Nephron (organoid): ENCODE data around the gene DUS1L.

ENCODE experiments used
- H3K27ac Mint-ChIP-seq, 3 experiments: 2 replicates each; pipeline ENCODE4 v1.8.0; 2020; ENCODE audit warnings: mixed read lengths in 3 of 3, mild to moderate bottlenecking in 2 of 3, moderate library complexity in 1 of 3
- H3K27me3 Mint-ChIP-seq: 2 replicates; pipeline ENCODE4 v1.8.0; 2021; ENCODE audit warnings: low read depth, mild to moderate bottlenecking, moderate library complexity, mixed read lengths
- H3K36me3 Mint-ChIP-seq: 2 replicates; pipeline ENCODE4 v1.8.0; 2020; ENCODE audit warnings: low read depth, mixed read lengths
- H3K4me1 Mint-ChIP-seq: 2 replicates; pipeline ENCODE4 v1.8.0; 2020; ENCODE audit warnings: mixed read lengths
- H3K4me3 Mint-ChIP-seq, 3 experiments: 2 replicates each; pipeline ENCODE4 v1.8.0; 2020; ENCODE audit warnings: mild to moderate bottlenecking in 3 of 3, mixed read lengths in 3 of 3, moderate library complexity in 2 of 3
- H3K9me3 Mint-ChIP-seq: 2 replicates; pipeline ENCODE4 v1.8.0; 2020; ENCODE audit warnings: mixed read lengths
- CTCF ChIP-seq, 3 experiments: fragments of 200-600 bp; sonication (generic); IDR thresholded peaks; one replicate each; pipeline ENCODE4 v1.5.0; 2021; ENCODE audit warnings: antibody characterized with exemption in 3 of 3; ENCODE audit not compliant: unreplicated experiment in 3 of 3

Gene DUS1L

GRCh38 chr17:82098169-82098938 is 32.8 kb upstream of the DUS1L start, which contains the start of gene FASN:
FASN (minus strand) TSS chr17:82098236; CDS start chr17:82096445, 1,791 bp downstream.
- Mint-ChIP-seq H3K27ac (no peak within 1 kb of the TSS), H3K36me3 (peaks cover 2% of the 10 kb centered on the region), H3K4me3 (peak within 1 kb of the TSS; percentile 75 to 77 (median 77)), H3K27me3 (no peaks in the 10 kb centered on the region), H3K9me3 (no peaks in the 10 kb centered on the region), H3K4me1 (no peaks in the 10 kb centered on the region)
- TF ChIP-seq CTCF (IDR thresholded peaks at IDR 0.05; ENCODE audit: unreplicated experiment in 3 of 3), result peak; percentile 52 to 55 (median 53)

GRCh38 chr17:82097919-82098168 is 32.2 kb upstream of the DUS1L start:
- H3K4me3 Mint-ChIP-seq, result peak overlapping the region; percentile 68 to 74 (median 72)
- H3K9me3 Mint-ChIP-seq, result no peaks in the 10 kb centered on the region
- no peaks in the 10 kb centered on the region for H3K4me1 Mint-ChIP-seq
- no peak for TF ChIP-seq CTCF (IDR thresholded peaks at IDR 0.05; ENCODE audit: unreplicated experiment in 3 of 3)
- H3K36me3 Mint-ChIP-seq, result peaks cover 5% of the 10 kb centered on the region
- no peak overlapping the region for H3K27ac Mint-ChIP-seq
- H3K27me3 Mint-ChIP-seq, result no peaks in the 10 kb centered on the region

GRCh38 chr17:82097184-82097918 is 31.7 kb upstream of the DUS1L start:
- no peaks in the 10 kb centered on the region for H3K9me3 Mint-ChIP-seq
- H3K4me1 Mint-ChIP-seq, result no peaks in the 10 kb centered on the region
- H3K27me3 Mint-ChIP-seq, result no peaks in the 10 kb centered on the region
- no peak for TF ChIP-seq CTCF (IDR thresholded peaks at IDR 0.05; ENCODE audit: unreplicated experiment in 3 of 3)
- H3K36me3 Mint-ChIP-seq, result peaks cover 5% of the 10 kb centered on the region
- peak overlapping the region; percentile 75 to 77 (median 77) for H3K4me3 Mint-ChIP-seq
- no peak overlapping the region for H3K27ac Mint-ChIP-seq

- Mint-ChIP-seq H3K27ac (no peak overlapping the region), H3K27me3 (no peaks in the 10 kb centered on the region), H3K9me3 (no peaks in the 10 kb centered on the region), H3K4me3 (peak overlapping the region; percentile 75 to 77 (median 77)), H3K36me3 (peaks cover 5% of the 10 kb centered on the region), H3K4me1 (no peaks in the 10 kb centered on the region)
- no peak for TF ChIP-seq CTCF (IDR thresholded peaks at IDR 0.05; ENCODE audit: unreplicated experiment in 3 of 3)
Measured at GRCh38 chr17:82096709-82097183, 31.1 kb upstream of the DUS1L start.

GRCh38 chr17:82095777-82096708 is 30.4 kb upstream of the DUS1L start:
- H3K9me3 Mint-ChIP-seq, result no peaks in the 10 kb centered on the region
- no peaks in the 10 kb centered on the region for H3K27me3 Mint-ChIP-seq
- H3K4me1 Mint-ChIP-seq, result no peaks in the 10 kb centered on the region
- no peak overlapping the region for H3K27ac Mint-ChIP-seq
- H3K4me3 Mint-ChIP-seq, result peak overlapping the region; percentile 77 to 83 (median 79)
- peaks cover 5% of the 10 kb centered on the region for H3K36me3 Mint-ChIP-seq
- TF ChIP-seq CTCF (IDR thresholded peaks at IDR 0.05; ENCODE audit: unreplicated experiment in 3 of 3), result no peak
